Measurements from ENCODE around the gene XPO1.

- TF ChIP-seq CTCF (IDR thresholded peaks at IDR 0.05; ENCODE audit: poor library complexity, severe bottlenecking) = no peak
- TF ChIP-seq, protein P1, sequence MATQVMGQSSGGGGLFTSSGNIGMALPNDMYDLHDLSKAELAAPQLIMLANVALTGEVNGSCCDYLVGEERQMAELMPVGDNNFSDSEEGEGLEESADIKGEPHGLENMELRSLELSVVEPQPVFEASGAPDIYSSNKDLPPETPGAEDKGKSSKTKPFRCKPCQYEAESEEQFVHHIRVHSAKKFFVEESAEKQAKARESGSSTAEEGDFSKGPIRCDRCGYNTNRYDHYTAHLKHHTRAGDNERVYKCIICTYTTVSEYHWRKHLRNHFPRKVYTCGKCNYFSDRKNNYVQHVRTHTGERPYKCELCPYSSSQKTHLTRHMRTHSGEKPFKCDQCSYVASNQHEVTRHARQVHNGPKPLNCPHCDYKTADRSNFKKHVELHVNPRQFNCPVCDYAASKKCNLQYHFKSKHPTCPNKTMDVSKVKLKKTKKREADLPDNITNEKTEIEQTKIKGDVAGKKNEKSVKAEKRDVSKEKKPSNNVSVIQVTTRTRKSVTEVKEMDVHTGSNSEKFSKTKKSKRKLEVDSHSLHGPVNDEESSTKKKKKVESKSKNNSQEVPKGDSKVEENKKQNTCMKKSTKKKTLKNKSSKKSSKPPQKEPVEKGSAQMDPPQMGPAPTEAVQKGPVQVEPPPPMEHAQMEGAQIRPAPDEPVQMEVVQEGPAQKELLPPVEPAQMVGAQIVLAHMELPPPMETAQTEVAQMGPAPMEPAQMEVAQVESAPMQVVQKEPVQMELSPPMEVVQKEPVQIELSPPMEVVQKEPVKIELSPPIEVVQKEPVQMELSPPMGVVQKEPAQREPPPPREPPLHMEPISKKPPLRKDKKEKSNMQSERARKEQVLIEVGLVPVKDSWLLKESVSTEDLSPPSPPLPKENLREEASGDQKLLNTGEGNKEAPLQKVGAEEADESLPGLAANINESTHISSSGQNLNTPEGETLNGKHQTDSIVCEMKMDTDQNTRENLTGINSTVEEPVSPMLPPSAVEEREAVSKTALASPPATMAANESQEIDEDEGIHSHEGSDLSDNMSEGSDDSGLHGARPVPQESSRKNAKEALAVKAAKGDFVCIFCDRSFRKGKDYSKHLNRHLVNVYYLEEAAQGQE (IDR thresholded peaks at IDR 0.05; ENCODE audit: borderline replicate concordance) = no peak
Observed at GRCh38 chr2:61499060-61499459, 39.1 kb downstream of the XPO1 start.

Measured in neural cell (in vitro differentiated cells).